MM.1S (cell line): ENCODE results near the gene CDH7.

ENCODE experiments used
- DNase-seq: peaks from one replicate; pipeline ENCODE4 v3.0.0-alpha.2; 2015
- H2AFZ ChIP-seq: fragments of 300-600 bp; sonication (generic); 2 replicates; pipeline ENCODE4 v1.6.0; 2016; ENCODE audit warnings: antibody characterized with exemption, low read length
- H3F3A ChIP-seq: fragments of 300-600 bp; sonication (generic); 2 replicates; pipeline ENCODE4 v1.6.1; 2016; ENCODE audit warnings: mild to moderate bottlenecking, antibody characterized with exemption, low read length, moderate library complexity, mixed read lengths; ENCODE audit not compliant: insufficient read depth
- H3K27ac ChIP-seq: fragments of 300-600 bp; sonication (generic); 2 replicates; pipeline ENCODE4 v1.5.1; 2016; ENCODE audit warnings: mild to moderate bottlenecking, low read length
- H3K27me3 ChIP-seq: fragments of 300-600 bp; sonication (generic); replicated peaks from 2 replicates; pipeline ENCODE4 v1.6.0; 2016; ENCODE audit warnings: low read length; ENCODE audit not compliant: insufficient read depth
- H3K36me3 ChIP-seq: fragments of 300-600 bp; sonication (generic); replicated peaks from 2 replicates; pipeline ENCODE4 v1.6.1; 2016; ENCODE audit warnings: mild to moderate bottlenecking, low read length, mixed read lengths; ENCODE audit not compliant: insufficient read depth
- H3K4me1 ChIP-seq: fragments of 300-600 bp; sonication (generic); 2 replicates; pipeline ENCODE4 v1.6.1; 2016; ENCODE audit warnings: low read length, mixed read lengths
- H3K4me2 ChIP-seq: fragments of 300-600 bp; sonication (generic); 2 replicates; pipeline ENCODE4 v1.6.0; 2016; ENCODE audit warnings: low read depth, low read length
- H3K4me3 ChIP-seq: fragments of 300-600 bp; sonication (generic); 2 replicates; pipeline ENCODE4 v1.5.1; 2016; ENCODE audit warnings: low read length, mixed read lengths
- H3K79me2 ChIP-seq: fragments of 300-600 bp; sonication (generic); 2 replicates; pipeline ENCODE4 v1.6.1; 2016; ENCODE audit warnings: mixed run types, low read length, mixed read lengths
- H3K9ac ChIP-seq: fragments of 300-600 bp; sonication (generic); 2 replicates; pipeline ENCODE4 v1.6.1; 2016; ENCODE audit warnings: low read length, mixed read lengths
- H3K9me2 ChIP-seq: fragments of 300-600 bp; sonication (generic); replicated peaks from 2 replicates; pipeline ENCODE4 v1.6.1; 2016; ENCODE audit warnings: mild to moderate bottlenecking, low read length, mixed read lengths; ENCODE audit not compliant: insufficient read depth
- H3K9me3 ChIP-seq: fragments of 300-600 bp; sonication (generic); replicated peaks from 2 replicates; pipeline ENCODE4 v1.6.1; 2016; ENCODE audit warnings: mild to moderate bottlenecking, low read length, mixed read lengths; ENCODE audit not compliant: insufficient read depth
- H4K20me1 ChIP-seq: fragments of 300-600 bp; sonication (generic); 2 replicates; pipeline ENCODE4 v1.6.1; 2016; ENCODE audit warnings: mild to moderate bottlenecking, low read length, moderate library complexity, mixed read lengths; ENCODE audit not compliant: insufficient read depth
- CTCF ChIP-seq: fragments of 300-600 bp; sonication (generic); IDR thresholded peaks from 2 replicates; pipeline ENCODE4 v1.5.1; 2016; ENCODE audit warnings: antibody characterized with exemption, low read length, mixed read lengths
- EZH2 ChIP-seq: fragments of 300-600 bp; sonication (generic); optimal IDR thresholded peaks from 2 replicates; pipeline ENCODE3; 2017; ENCODE audit warnings: low read depth, mild to moderate bottlenecking, antibody characterized with exemption, low read length, mixed read lengths
- EZH2phosphoT487 ChIP-seq: fragments of 300-600 bp; sonication (generic); IDR thresholded peaks from 2 replicates; pipeline ENCODE4 v1.6.1; 2018; ENCODE audit warnings: antibody characterized with exemption, low read length

The CDH7 gene

GRCh38 chr18:65750389-65751154 lies at the start of gene CDH7:
Gene CDH7, plus strand, starts transcription at chr18:65751012. Its CDS starts 11,831 bp downstream, at chr18:65762843.
- H3K4me2 ChIP-seq = no peak within 1 kb of the TSS
- no peaks in the 10 kb centered on the region for H3K9me3 ChIP-seq
- H3K4me1 ChIP-seq = no peaks in the 10 kb centered on the region
- H4K20me1 ChIP-seq = no peaks in the 10 kb centered on the region
- no peak within 1 kb of the TSS for H3K27ac ChIP-seq
- no peak within 1 kb of the TSS for H3K9ac ChIP-seq
- DNase-seq = no peak
- H2AFZ ChIP-seq = no peak within 1 kb of the TSS
- TF ChIP-seq EZH2phosphoT487 (no peak), EZH2 (no peak), CTCF (no peak)
- no peaks in the 10 kb centered on the region for H3K79me2 ChIP-seq
- H3K4me3 ChIP-seq = no peak within 1 kb of the TSS
- H3K27me3 ChIP-seq = no peaks in the 10 kb centered on the region
- no peaks in the 10 kb centered on the region for H3K9me2 ChIP-seq
- no peaks in the 10 kb centered on the region for H3K36me3 ChIP-seq
- no peaks in the 10 kb centered on the region for H3F3A ChIP-seq

- no peak overlapping the region for H3K4me2 ChIP-seq
- no peaks in the 10 kb centered on the region for H3K27me3 ChIP-seq
- H3K36me3 ChIP-seq = no peaks in the 10 kb centered on the region
- no peaks in the 10 kb centered on the region for H3K4me1 ChIP-seq
- DNase-seq = no peak
- H3K9me2 ChIP-seq = no peaks in the 10 kb centered on the region
- no peaks in the 10 kb centered on the region for H4K20me1 ChIP-seq
- H3F3A ChIP-seq = no peaks in the 10 kb centered on the region
- TF ChIP-seq EZH2phosphoT487 = no peak
- no peak for TF ChIP-seq CTCF
- no peak for TF ChIP-seq EZH2
- H3K9me3 ChIP-seq = no peaks in the 10 kb centered on the region
- H3K79me2 ChIP-seq = no peaks in the 10 kb centered on the region
- no peak overlapping the region for H3K9ac ChIP-seq
- H3K27ac ChIP-seq = no peak overlapping the region
- no peak overlapping the region for H2AFZ ChIP-seq
- no peak overlapping the region for H3K4me3 ChIP-seq
These were observed 46.8 kb upstream of the CDH7 start for GRCh38 chr18:65704046-65704445.

GRCh38 chr18:65706646-65707045 lies 44.2 kb upstream of the CDH7 start:
- Histone ChIP-seq H3K4me1 (no peaks in the 10 kb centered on the region), H3K9me3 (no peaks in the 10 kb centered on the region), H3F3A (no peaks in the 10 kb centered on the region), H3K4me3 (no peak overlapping the region), H2AFZ (no peak overlapping the region), H3K9ac (no peak overlapping the region), H3K27me3 (no peaks in the 10 kb centered on the region), H3K79me2 (no peaks in the 10 kb centered on the region), H3K36me3 (no peaks in the 10 kb centered on the region), H3K27ac (no peak overlapping the region), H3K9me2 (no peaks in the 10 kb centered on the region), H4K20me1 (no peaks in the 10 kb centered on the region), H3K4me2 (no peak overlapping the region)
- TF ChIP-seq CTCF = no peak
- TF ChIP-seq EZH2phosphoT487 = no peak
- TF ChIP-seq EZH2 = no peak
- no peak for DNase-seq
